T follicular helper cell (primary cell): Measurements from ENCODE around the gene HCFC2.
A peak's percentile ranks its signal among the peaks of the same experiment; 100 is the strongest.

Experiments
- DNase-seq: peaks from one replicate; pipeline ENCODE4 v3.0.0-alpha.2; 2020; ENCODE audit warnings: low read depth

HCFC2 gene

GRCh38 chr12:104121001-104121400 is 56.7 kb downstream of the HCFC2 start:
- DNase-seq = no peak

- no peak for DNase-seq
These were observed 58.0 kb downstream of the HCFC2 start for GRCh38 chr12:104122298-104122697.

- DNase-seq = no peak
These were observed 62.2 kb downstream of the HCFC2 start for GRCh38 chr12:104126548-104126947.

GRCh38 chr12:104130760-104131159 is 66.4 kb downstream of the HCFC2 start:
- no peak for DNase-seq

- no peak for DNase-seq
These were observed 67.3 kb downstream of the HCFC2 start for GRCh38 chr12:104131609-104132008.

GRCh38 chr12:104132351-104132956 is 68.1 kb downstream of the HCFC2 start:
- no peak for DNase-seq

GRCh38 chr12:104133321-104133720 is 69.0 kb downstream of the HCFC2 start:
- no peak for DNase-seq

GRCh38 chr12:104133866-104134265 is 69.5 kb downstream of the HCFC2 start:
- no peak for DNase-seq

- no peak for DNase-seq
These were observed 70.6 kb downstream of the HCFC2 start for GRCh38 chr12:104134882-104135281.

GRCh38 chr12:104136577-104136976 is 72.2 kb downstream of the HCFC2 start:
- no peak for DNase-seq

- peak; percentile 15 for DNase-seq
These were observed 72.9 kb downstream of the HCFC2 start for GRCh38 chr12:104137001-104137901.

GRCh38 chr12:104137902-104138796 is 73.8 kb downstream of the HCFC2 start, which contains the start of gene NFYB:
TSS of gene NFYB (minus strand) at chr12:104138210. CDS start at chr12:104135453, 2,757 bp downstream.
- peak; percentile 89 for DNase-seq

- no peak for DNase-seq
These were observed 74.4 kb downstream of the HCFC2 start for GRCh38 chr12:104138797-104139152.

GRCh38 chr12:104142543-104142942 is 78.2 kb downstream of the HCFC2 start:
- DNase-seq = no peak

GRCh38 chr12:104143002-104143401 is 78.7 kb downstream of the HCFC2 start:
- no peak for DNase-seq

GRCh38 chr12:104143918-104144317 is 79.6 kb downstream of the HCFC2 start:
- no peak for DNase-seq

- DNase-seq = no peak
These were observed 83.0 kb downstream of the HCFC2 start for GRCh38 chr12:104147346-104147745.

GRCh38 chr12:104150416-104150815 is 86.1 kb downstream of the HCFC2 start:
- DNase-seq = no peak

- DNase-seq = no peak
These were observed 88.4 kb downstream of the HCFC2 start for GRCh38 chr12:104152685-104153241.

- no peak for DNase-seq
These were observed 90.0 kb downstream of the HCFC2 start for GRCh38 chr12:104154286-104154685.

GRCh38 chr12:104154806-104155205 is 90.5 kb downstream of the HCFC2 start:
- no peak for DNase-seq
